Measurements from ENCODE around the gene DPM1.

DNA sequence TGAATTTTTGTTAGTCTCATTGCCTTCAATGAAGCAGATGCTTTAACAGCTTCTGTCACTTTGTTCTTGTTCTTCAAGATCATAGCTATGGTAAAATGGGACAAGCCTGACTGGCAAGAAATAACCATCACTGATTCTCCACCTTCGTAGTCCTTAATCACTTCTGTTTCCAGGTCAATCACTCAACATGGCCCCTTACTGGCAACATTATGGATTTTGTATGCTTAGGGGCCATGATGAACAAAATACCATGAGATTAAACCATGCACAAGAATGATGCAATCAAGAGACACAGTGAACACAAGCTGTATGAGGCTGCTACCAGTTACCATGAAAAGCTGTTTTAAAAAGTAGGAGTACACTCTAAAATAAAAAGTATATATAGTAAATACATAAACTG, 59.9 kb downstream of the DPM1 start:
- TF ChIP-seq, protein P1, sequence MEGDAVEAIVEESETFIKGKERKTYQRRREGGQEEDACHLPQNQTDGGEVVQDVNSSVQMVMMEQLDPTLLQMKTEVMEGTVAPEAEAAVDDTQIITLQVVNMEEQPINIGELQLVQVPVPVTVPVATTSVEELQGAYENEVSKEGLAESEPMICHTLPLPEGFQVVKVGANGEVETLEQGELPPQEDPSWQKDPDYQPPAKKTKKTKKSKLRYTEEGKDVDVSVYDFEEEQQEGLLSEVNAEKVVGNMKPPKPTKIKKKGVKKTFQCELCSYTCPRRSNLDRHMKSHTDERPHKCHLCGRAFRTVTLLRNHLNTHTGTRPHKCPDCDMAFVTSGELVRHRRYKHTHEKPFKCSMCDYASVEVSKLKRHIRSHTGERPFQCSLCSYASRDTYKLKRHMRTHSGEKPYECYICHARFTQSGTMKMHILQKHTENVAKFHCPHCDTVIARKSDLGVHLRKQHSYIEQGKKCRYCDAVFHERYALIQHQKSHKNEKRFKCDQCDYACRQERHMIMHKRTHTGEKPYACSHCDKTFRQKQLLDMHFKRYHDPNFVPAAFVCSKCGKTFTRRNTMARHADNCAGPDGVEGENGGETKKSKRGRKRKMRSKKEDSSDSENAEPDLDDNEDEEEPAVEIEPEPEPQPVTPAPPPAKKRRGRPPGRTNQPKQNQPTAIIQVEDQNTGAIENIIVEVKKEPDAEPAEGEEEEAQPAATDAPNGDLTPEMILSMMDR (conservative IDR thresholded peaks at IDR 0.05): no peak
- no peak for TF ChIP-seq EZH2 (IDR thresholded peaks at IDR 0.05; ENCODE audit: low read depth)

Measured in PC-9 (cell line).